Measurements from ENCODE around the gene TGFBR3.

The TGFBR3 gene

GRCh38 chr1:91876781-91877573 is 9.0 kb downstream of the TGFBR3 start:
- H3K9ac ChIP-seq (ENCODE audit: low read length) = no peak overlapping the region
- H3K27me3 ChIP-seq (ENCODE audit: low read depth, low read length) = peaks cover 22% of the 10 kb centered on the region
- H3K4me1 ChIP-seq (ENCODE audit: low read length) = peaks cover 26% of the 10 kb centered on the region
- no peak overlapping the region for H3K4me3 ChIP-seq (ENCODE audit: low read length)
- no peak overlapping the region for H3K4me2 ChIP-seq (ENCODE audit: low read length)
- TF ChIP-seq EZH2phosphoT487 (IDR thresholded peaks at IDR 0.05; ENCODE audit: low read depth) = no peak
- TF ChIP-seq CTCF (IDR thresholded peaks at IDR 0.05; ENCODE audit: low read depth, low read length) = no peak
- no peaks in the 10 kb centered on the region for H3K79me2 ChIP-seq (ENCODE audit: low read length)
- no peaks in the 10 kb centered on the region for H3K9me3 ChIP-seq (ENCODE audit: insufficient read depth, low read length)
- H3K36me3 ChIP-seq (replicated peaks; ENCODE audit: low read depth, low read length) = no peaks in the 10 kb centered on the region
- H2AFZ ChIP-seq (ENCODE audit: low read depth, low read length) = no peak overlapping the region
- no peaks in the 10 kb centered on the region for H4K20me1 ChIP-seq (ENCODE audit: insufficient read depth, low read length)
- H3K27ac ChIP-seq (ENCODE audit: low read length) = no peak overlapping the region

GRCh38 chr1:91876040-91876470 is 9.9 kb downstream of the TGFBR3 start:
- Histone ChIP-seq H3K4me1 (ENCODE audit: low read length) (peaks cover 26% of the 10 kb centered on the region), H3K9ac (ENCODE audit: low read length) (no peak overlapping the region), H2AFZ (ENCODE audit: low read depth, low read length) (no peak overlapping the region), H4K20me1 (ENCODE audit: insufficient read depth, low read length) (no peaks in the 10 kb centered on the region), H3K4me2 (ENCODE audit: low read length) (peak overlapping the region; percentile 34), H3K27me3 (ENCODE audit: low read depth, low read length) (peaks cover 22% of the 10 kb centered on the region), H3K27ac (ENCODE audit: low read length) (no peak overlapping the region), H3K79me2 (ENCODE audit: low read length) (no peaks in the 10 kb centered on the region), H3K4me3 (ENCODE audit: low read length) (no peak overlapping the region), H3K9me3 (ENCODE audit: insufficient read depth, low read length) (no peaks in the 10 kb centered on the region), H3K36me3 (replicated peaks; ENCODE audit: low read depth, low read length) (no peaks in the 10 kb centered on the region)
- TF ChIP-seq EZH2phosphoT487 (IDR thresholded peaks at IDR 0.05; ENCODE audit: low read depth) (no peak), CTCF (IDR thresholded peaks at IDR 0.05; ENCODE audit: low read depth, low read length) (no peak)

GRCh38 chr1:91874167-91874566 is 11.8 kb downstream of the TGFBR3 start:
- Histone ChIP-seq H3K79me2 (ENCODE audit: low read length) (no peaks in the 10 kb centered on the region), H4K20me1 (ENCODE audit: insufficient read depth, low read length) (no peaks in the 10 kb centered on the region), H3K4me2 (ENCODE audit: low read length) (no peak overlapping the region), H2AFZ (ENCODE audit: low read depth, low read length) (no peak overlapping the region), H3K27ac (ENCODE audit: low read length) (no peak overlapping the region), H3K36me3 (replicated peaks; ENCODE audit: low read depth, low read length) (no peaks in the 10 kb centered on the region), H3K9ac (ENCODE audit: low read length) (no peak overlapping the region), H3K27me3 (ENCODE audit: low read depth, low read length) (peaks cover 22% of the 10 kb centered on the region), H3K4me1 (ENCODE audit: low read length) (peaks cover 26% of the 10 kb centered on the region), H3K9me3 (ENCODE audit: insufficient read depth, low read length) (no peaks in the 10 kb centered on the region), H3K4me3 (ENCODE audit: low read length) (no peak overlapping the region)
- TF ChIP-seq EZH2phosphoT487 (IDR thresholded peaks at IDR 0.05; ENCODE audit: low read depth) = no peak
- no peak for TF ChIP-seq CTCF (IDR thresholded peaks at IDR 0.05; ENCODE audit: low read depth, low read length)

DNA sequence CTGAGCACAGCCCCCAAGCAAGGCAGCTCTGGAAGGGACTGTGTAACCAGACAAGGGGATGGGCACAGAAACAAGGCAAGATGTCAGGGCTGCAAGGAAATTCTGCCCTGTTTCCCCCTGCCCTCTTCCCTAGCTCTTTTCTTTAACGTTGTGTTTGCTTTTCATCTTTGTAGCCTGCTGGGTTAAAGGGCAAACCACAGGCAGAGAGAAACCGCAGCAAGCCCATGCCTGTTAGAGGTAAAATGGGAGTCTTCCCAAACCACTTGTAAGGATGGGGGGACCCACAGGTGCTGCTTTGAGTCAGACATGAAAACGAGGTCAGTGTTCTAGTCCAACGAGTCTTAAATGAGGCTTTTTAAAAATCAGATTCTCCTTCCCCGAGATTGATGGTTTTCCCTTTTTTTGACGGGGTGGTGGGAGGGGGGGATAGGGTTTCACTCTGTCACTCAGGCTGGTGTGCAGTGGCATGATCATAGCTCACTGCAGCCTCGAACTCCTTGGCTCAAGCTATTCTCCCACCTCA is 13.3 kb downstream of the TGFBR3 start:
- Histone ChIP-seq H3K27me3 (ENCODE audit: low read depth, low read length) (peaks cover 13% of the 10 kb centered on the region), H3K9me3 (ENCODE audit: insufficient read depth, low read length) (no peaks in the 10 kb centered on the region), H3K4me3 (ENCODE audit: low read length) (no peak overlapping the region), H3K36me3 (replicated peaks; ENCODE audit: low read depth, low read length) (no peaks in the 10 kb centered on the region), H2AFZ (ENCODE audit: low read depth, low read length) (no peak overlapping the region), H3K27ac (ENCODE audit: low read length) (no peak overlapping the region), H3K79me2 (ENCODE audit: low read length) (no peaks in the 10 kb centered on the region), H3K4me2 (ENCODE audit: low read length) (no peak overlapping the region), H3K4me1 (ENCODE audit: low read length) (peaks cover 20% of the 10 kb centered on the region), H4K20me1 (ENCODE audit: insufficient read depth, low read length) (no peaks in the 10 kb centered on the region), H3K9ac (ENCODE audit: low read length) (no peak overlapping the region)
- no peak for TF ChIP-seq EZH2phosphoT487 (IDR thresholded peaks at IDR 0.05; ENCODE audit: low read depth)
- no peak for TF ChIP-seq CTCF (IDR thresholded peaks at IDR 0.05; ENCODE audit: low read depth, low read length)

Data from OCI-LY3 (cell line).